ENCODE results near the gene MIA.
"Not testable (repeated sequence)": the region's sequence is repeated elsewhere in the genome, so short reads cannot be mapped to it uniquely, and the experiment has no call there.

MIA gene

GRCh38 chr19:40774916-40775631 is at the start of gene MIA:
MIA (plus strand) TSS chr19:40775521; CDS start chr19:40775543, 22 bp downstream.
- no peak for DNase-seq

DNA sequence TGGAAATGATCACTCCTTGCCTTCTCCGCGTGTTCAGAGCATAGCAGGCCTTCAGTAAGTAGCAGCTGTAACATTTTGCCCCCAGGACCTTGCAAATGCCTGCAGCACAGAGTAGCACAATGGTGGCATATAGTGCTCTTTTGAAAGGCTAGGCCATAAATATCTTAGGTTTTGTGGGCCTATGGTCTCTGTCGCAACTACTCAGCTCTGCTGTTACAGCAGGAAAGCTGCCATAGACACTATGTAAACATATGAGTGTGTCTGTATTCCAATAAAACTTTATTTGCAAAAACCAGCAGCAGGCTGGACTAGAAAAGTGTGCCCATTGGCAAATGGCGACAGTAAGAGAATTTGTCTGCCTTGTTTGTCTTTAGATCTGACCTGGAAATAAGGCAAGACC is 49.0 kb upstream of the MIA start:
- DNase-seq = no peak

- DNase-seq = not testable (repeated sequence)
Measured at GRCh38 chr19:40730065-40730464, 45.3 kb upstream of the MIA start.

DNA sequence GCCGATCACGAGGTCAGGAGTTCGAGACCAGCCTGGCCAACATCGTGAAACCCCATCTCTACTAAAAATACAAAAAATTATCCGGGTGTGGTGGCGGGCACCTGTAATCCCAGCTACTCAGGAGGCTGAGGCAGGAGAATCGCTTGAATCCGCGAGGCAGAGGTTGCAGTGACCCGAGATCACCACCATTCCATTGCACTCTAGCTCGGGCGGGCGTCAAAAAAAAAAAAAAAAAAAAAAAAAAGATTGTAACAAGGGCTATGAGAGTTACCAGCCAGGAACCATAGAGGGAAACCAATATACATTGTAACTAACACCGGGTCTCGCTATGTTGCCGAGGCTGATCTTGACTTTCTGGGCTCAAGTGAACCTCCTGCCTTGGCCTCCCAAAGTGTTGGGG is 43.0 kb upstream of the MIA start:
- DNase-seq = not testable (repeated sequence)

- no peak for DNase-seq
Measured at GRCh38 chr19:40733149-40733548, 42.2 kb upstream of the MIA start.

DNA sequence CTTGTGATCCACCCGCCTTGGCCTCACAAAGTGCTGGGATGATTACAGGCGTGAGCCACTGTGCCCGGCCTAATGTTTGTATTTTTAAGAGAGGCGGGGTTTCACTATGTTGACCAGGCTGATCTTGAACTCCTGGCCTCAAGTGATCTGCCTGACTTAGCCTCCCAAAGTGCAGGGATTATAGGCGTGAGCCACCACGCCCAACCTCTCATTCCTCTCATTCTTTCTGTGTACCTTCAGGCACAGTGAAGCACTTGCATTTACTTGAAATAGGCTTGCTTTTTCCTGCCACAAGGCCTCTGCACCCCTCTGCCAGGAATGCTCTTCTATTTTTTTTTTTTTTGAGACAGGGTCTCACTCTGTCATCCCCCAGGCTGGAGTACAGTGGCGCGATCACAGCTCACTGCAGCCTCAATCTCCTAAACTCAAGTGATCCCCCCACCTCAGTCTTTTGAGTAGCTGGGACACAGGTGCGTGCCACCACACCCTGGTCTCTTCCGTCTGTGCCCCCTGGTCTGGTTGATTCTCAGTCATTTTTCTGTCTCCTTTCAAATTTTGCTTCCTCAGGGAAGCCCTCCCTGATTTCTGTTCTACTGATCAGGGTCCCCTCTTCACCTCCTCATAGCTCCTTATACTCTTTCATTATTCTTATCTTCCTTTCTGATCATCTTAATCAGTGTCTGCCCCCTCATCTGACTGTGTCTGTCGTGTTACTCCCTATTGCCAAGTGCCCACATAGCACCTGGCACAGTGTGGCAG is 40.1 kb upstream of the MIA start:
- DNase-seq = no peak

- DNase-seq = no peak
Measured at GRCh38 chr19:40736661-40737060, 38.7 kb upstream of the MIA start.

DNA sequence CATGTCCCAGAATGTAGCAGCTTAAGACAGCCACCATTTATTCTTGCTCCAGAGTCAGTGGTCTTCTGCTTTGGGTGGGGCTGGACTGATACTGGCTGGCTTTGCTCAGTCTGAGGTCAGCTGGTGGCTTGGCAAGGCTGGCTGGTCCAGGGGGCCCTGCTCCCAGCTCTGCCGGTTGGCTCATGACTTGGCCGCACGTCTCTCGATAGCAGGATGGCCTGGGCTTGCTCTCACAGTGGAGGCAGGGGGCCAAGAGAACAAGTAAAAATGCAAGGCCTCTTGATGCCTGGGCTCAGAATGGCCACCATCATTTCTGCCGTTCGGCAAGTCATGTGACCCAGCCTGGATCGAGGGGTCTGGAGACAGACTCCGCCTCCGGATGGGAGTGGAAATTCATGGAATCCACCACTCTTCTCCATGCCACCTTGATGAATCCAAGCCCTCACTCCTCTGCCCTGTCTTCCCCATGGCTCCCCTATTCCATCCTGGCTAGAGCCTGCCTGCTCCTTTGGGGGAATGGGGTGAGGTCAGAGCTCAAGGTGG is 38.1 kb upstream of the MIA start:
- DNase-seq = no peak

GRCh38 chr19:40739030-40739839 is 36.1 kb upstream of the MIA start:
- DNase-seq = no peak

DNA sequence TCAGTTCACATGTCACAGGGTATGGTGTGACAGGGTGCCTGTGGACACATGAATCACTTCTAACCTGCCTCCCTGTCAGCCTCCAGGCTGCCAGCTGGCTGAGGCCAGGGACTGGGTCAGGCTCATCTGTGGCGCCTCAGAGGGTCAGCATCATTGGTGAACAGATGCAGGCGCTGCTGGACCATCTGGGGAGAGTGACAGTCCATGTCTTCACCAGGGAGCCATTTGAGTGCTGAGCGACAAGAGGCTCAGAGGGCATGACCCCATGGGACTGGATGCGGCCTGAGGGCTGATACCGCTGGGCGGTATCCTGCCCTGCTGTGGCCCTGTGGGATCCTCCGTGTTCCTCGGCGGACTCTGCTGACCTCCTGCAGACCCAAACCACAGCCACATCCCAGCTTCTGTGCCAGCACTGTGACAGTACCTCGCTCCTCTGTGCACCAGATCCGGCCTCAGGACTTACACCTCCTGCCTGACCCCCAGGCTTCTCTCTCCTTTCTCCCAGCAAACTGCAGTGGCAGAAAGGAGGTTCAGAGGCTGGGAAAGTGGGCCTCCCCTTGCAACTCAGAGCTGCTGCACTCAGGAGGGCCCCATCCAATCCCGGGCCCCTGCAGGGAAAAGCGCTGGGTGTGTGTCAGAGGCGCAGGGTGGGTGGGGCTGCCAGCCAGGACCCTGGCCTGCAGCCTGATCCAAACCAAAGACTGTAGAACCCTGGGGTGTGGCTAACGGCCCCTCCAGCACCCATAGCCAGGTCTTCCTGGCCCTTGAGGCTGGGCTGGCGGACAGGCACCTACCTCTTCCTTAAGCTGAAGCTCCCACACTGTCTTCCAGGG is 35.2 kb upstream of the MIA start:
- DNase-seq = no peak

DNA sequence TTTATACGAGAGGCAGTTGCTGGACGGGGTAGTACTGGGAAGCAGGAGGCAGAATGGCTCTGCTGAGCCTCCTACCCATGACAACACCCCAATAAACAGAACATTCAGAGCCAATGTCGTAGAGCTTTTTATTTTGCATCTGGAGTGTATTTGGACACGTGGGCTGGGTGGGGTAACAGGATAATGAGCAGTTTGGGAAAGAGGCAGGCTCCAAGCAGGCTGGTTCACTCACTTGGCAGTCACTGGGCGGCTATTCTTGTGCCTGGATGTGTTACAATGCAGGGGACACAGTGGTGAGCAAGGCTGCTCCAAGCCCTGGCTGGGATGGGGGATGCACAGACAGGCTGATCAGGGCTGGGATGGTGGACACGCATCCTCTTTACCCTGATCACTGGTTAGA is 34.6 kb upstream of the MIA start:
- DNase-seq = no peak

- DNase-seq = no peak
Measured at GRCh38 chr19:40741527-40742390, 33.6 kb upstream of the MIA start.

GRCh38 chr19:40742477-40742876 is 32.8 kb upstream of the MIA start:
- DNase-seq = no peak

DNA sequence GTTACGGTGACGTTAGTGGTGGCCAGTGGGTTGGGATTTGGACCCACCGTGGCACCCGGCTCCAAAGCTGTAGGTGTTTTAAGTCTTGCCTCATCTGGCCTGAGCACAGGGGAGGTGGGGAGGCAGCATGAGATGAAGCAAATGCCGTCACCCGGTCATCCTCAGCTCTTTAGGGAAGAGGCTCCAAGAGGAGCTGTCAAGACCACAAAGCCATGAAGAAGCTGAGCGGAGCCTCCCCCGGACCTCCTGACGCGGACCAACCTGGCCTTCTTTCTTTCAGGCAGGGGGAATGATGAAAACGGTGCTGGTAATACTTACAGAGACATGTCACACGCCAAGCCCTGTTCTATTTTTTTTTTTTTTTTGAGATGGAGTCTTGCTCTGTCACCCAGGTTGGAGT is 32.4 kb upstream of the MIA start:
- no peak for DNase-seq

DNA sequence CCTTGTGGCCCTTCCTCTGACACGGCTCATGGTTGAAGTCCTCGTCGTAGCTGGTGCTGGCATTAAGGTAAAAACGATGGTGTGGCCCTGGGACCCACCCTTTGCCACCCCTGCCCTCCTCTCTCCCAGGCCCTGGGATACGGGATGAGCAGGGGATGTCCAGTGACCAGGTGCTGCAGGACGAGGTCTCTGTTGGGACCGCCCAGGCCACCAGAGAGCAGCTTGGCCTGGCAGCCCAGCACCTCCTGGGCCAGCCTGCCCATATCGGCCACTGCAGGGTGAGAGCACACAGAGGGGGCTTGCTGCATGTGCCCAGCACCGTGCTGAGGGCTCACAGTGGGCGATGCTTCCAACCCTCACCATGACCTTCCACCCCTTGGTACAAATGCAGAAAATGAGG is 31.4 kb upstream of the MIA start:
- no peak for DNase-seq

DNA sequence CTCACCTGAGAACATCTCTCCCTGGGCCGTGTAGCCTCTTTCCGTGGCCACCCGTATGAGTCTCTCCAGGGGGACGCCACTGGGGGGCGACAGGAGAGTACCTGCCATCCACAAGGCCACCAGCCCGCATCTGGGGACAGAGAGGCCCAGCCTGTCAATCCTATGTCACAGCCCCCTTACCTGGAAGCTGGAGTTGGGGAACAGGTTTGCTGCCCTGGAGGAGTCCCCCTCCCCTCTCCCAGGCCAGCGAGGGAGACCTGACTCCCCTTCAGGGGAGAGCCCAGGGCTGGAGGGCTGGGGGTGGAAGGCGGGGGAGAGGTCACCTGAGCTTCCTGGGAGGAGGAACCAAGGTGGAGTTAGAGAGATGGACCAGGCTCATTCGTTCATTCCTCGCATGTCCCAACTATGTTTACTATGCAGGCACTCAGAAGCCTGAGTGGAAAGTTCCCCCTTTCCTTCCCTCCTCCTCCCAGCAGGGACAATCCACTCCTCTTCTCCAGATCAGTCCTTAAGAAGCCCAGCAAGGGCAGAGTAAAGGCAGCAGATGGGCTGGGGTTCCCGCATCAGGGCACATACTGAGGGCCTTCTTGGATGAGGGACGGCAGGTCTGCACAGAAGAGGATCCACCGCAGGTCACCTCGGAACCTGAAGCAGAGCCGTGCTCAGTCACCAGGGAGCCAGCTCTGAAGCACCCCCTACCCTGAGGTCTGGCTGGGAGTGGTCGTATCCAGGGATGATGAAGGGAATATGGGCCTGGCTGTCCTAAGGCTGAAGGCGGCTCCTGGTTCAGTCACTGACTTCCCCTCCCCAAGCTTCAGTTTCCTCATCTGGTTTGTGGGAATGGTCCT is 30.5 kb upstream of the MIA start:
- DNase-seq = no peak

DNA sequence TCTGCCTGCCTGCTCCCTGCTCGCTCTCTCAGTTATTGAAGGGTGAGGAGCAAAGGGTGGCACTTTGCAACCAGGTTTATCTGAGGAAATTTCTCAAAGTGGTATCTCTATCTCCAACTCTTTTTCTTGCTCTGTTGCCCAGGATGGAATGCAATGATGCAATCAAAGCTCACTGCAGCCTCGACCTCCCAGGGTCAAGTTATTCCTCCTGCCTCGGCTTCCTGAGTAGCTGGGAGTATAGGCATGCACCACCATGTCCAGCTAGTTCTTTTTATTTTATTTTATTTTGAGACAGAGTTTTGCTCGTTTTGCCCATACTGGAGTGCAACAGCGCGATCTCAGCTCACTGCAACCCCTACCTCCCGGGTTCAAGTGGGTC is 29.9 kb upstream of the MIA start:
- DNase-seq = peak; percentile 41

DNA sequence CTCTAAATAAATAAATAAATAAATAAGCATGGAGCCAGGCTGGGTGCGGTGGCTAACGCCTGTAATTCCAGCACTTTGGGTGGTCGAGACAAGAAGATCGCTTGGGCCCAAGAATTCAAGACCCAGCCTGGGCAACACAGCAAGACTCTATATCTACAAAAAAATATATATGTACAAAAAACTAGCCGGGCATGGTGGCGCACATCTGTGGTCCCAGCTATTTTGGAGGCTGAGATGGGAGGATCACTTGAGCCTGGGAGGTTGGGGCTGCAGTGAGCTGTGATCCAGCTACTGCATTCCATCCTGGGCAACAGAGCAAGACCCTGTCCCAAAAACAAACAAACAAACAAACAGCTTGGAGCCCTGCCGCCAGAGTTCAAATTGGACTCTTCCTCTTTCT is 27.8 kb upstream of the MIA start:
- no peak for DNase-seq

- DNase-seq = peak; percentile 100
Measured at GRCh38 chr19:40750058-40750873, 25.1 kb upstream of the MIA start, which contains the start of gene ACTMAP. ACTMAP (minus strand) TSS chr19:40750477; CDS start chr19:40749803, 674 bp downstream.

Measured in fibroblast of skin of right quadriceps (primary cell).